GM19397 (cell line): ENCODE results near the gene PIK3C2B.
A peak's percentile ranks its signal among the peaks of the same experiment; 100 is the strongest.

Experiments used
- ATAC-seq: cut with Tn5 transposase; IDR thresholded peaks from one replicate; pipeline ENCODE4 v1.9.1; 2021; ENCODE audit warnings: mild to moderate bottlenecking, moderate library complexity; ENCODE audit not compliant: unreplicated experiment

The PIK3C2B gene

DNA sequence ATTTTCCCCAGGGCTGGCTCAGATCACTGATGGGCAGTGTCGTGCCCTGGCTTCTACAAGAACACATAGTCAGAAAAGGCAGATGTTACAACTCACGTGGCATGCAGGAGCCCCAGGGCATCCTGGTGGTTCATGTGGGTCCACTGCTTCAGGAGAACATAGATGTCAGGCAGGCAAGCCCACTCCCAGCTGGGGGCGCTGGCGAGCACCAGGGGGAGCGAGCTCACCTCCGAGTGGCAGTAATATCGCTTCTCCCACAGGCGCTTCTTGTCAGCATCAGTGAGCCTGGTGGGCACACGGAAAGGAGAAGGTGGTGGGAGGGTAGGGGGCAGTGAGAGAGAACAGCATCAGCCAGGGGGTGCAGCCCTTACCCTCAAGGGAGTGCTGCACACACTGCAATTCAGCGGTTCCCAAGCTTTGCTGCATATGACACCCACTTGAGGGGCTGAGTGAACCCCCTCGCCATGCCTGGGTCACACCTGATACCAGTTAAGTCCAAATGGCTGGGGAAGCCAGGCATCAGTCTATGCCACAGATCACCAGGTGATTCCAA lies 48.7 kb downstream of the PIK3C2B start:
- ATAC-seq = peak; percentile 13
